Panc1 (cell line): Measurements from ENCODE around the gene VSTM2L. TPM values are rescaled to one million over a fixed set of nuclear protein-coding genes. Genes with fewer than 3 reads are reported as not detected.

Experiments used
- ATAC-seq: fragments of 200-7000 bp; cut with Tn5 transposase; 2 replicates; pipeline ENCODE4 v1.9.1; 2020; ENCODE audit warnings: mild to moderate bottlenecking, moderate library complexity
- BruUV-seq: library from RNA; stranded (reverse); fragments of 400-500 nt; replicated peaks from 2 replicates; lab custom pipeline; 2021; lab: Mats Ljungman, UMichigan
- CTCF ChIA-PET: fragments of 300-600 bp; sonication (Branson Sonifier 250); formaldehyde crosslinking; loops from one replicate; lab custom pipeline; 2022; ENCODE audit warnings: antibody characterized with exemption; lab: Charles Lee
- POLR2A ChIA-PET: fragments of 300-600 bp; sonication (Branson Sonifier 250); formaldehyde crosslinking; loops from one replicate; lab custom pipeline; 2022; ENCODE audit warnings: antibody characterized with exemption; lab: Charles Lee
- DNase-seq: peaks from one replicate; pipeline ENCODE4 v3.0.0-alpha.2; 2010; ENCODE audit warnings: low read depth, low spot score
- H3K27ac ChIP-seq: 2 replicates; pipeline ENCODE4 v1.5.1; 2011; ENCODE audit warnings: mild to moderate bottlenecking, low read length, inconsistent platforms
- H3K27me3 ChIP-seq: fragments of 200-500 bp; sonication (Bioruptor generic); 2 replicates; pipeline ENCODE4 v1.6.0; 2014; ENCODE audit warnings: low read length, inconsistent platforms; ENCODE audit not compliant: control insufficient read depth, insufficient read depth
- H3K36me3 ChIP-seq: fragments of 200-500 bp; sonication (Bioruptor generic); 2 replicates; pipeline ENCODE4 v1.5.1; 2014; ENCODE audit warnings: inconsistent platforms, mild to moderate bottlenecking, low read length, moderate library complexity; ENCODE audit not compliant: control insufficient read depth, insufficient read depth
- H3K4me1 ChIP-seq: 2 replicates; pipeline ENCODE4 v1.5.1; 2011; ENCODE audit warnings: inconsistent platforms, mild to moderate bottlenecking, low read length, moderate library complexity; ENCODE audit not compliant: control insufficient read depth, insufficient read depth
- H3K4me3 ChIP-seq, 2 experiments: 2 replicates each; pipeline ENCODE4 v1.5.1; 2011 to 2012; ENCODE audit warnings: low read depth in 2 of 2, low read length in 2 of 2, mild to moderate bottlenecking in 2 of 2, inconsistent platforms in 1 of 2, moderate library complexity in 1 of 2
- H3K9me3 ChIP-seq: fragments of 200-500 bp; sonication (Bioruptor generic); 2 replicates; pipeline ENCODE4 v1.5.1; 2014; ENCODE audit warnings: low read depth, mild to moderate bottlenecking, inconsistent platforms, low read length, moderate library complexity; ENCODE audit not compliant: control insufficient read depth, insufficient read depth
- CTCF ChIP-seq: fragments of 450-650 bp; IDR thresholded peaks from 2 replicates; pipeline ENCODE4 v1.5.1; 2017; ENCODE audit warnings: mild to moderate bottlenecking
- POLR2AphosphoS5 ChIP-seq: IDR thresholded peaks from 2 replicates; pipeline ENCODE4 v1.6.1; 2012; ENCODE audit warnings: mild to moderate bottlenecking, low read depth, low read length, moderate library complexity
- REST ChIP-seq, 2 experiments: IDR thresholded peaks; 2 replicates each; pipeline ENCODE4 v1.6.1; 2011 to 2012; ENCODE audit warnings: low read depth in 2 of 2, control low read depth in 1 of 2, low read length in 1 of 2, mild to moderate bottlenecking in 1 of 2, moderate library complexity in 1 of 2; ENCODE audit not compliant: insufficient read depth in 1 of 2
- SIN3A ChIP-seq: IDR thresholded peaks from 2 replicates; pipeline ENCODE4 v1.6.1; 2012; ENCODE audit warnings: low read depth, mild to moderate bottlenecking, low read length, moderate library complexity, borderline replicate concordance; ENCODE audit not compliant: insufficient read depth
- TCF7L2 ChIP-seq: IDR thresholded peaks from 2 replicates; pipeline ENCODE4 v1.6.1; 2011; ENCODE audit warnings: mild to moderate bottlenecking, low read depth, low read length, inconsistent platforms
- in situ Hi-C: cut with HindIII; loops from 2 replicates; pipeline ENCODE4 v1.10.0; 2016; ENCODE audit warnings: low sequenced_read_pairs, low pct_unique_long_range_greater_than_20kb
- intact Hi-C: fragments of 100-400 bp; cut with micrococcal nuclease; formaldehyde crosslinking; loops from one replicate; pipeline ENCODE4 v1.10.0; 2022; ENCODE audit not compliant: unreplicated experiment
- total RNA-seq: library from RNA; stranded (reverse); gene quantifications from one replicate; pipeline ENCODE4 v1.2.1, GENCODE V29; 2021; ENCODE audit not compliant: unreplicated experiment

The VSTM2L gene
- total RNA-seq, 1 experiment from 2014 or later, result 16.0 TPM

- ChIA-PET CTCF (no interaction called here), POLR2A (no interaction called here)
- Histone ChIP-seq H3K4me1 (no peaks in the 10 kb centered on the region), H3K4me3 (no peak overlapping the region), H3K27ac (no peak overlapping the region), H3K9me3 (no peaks in the 10 kb centered on the region), H3K36me3 (no peaks in the 10 kb centered on the region), H3K27me3 (no peaks in the 10 kb centered on the region)
- no peak for DNase-seq
- no peak for TF ChIP-seq TCF7L2
- TF ChIP-seq SIN3A, result no peak
- TF ChIP-seq POLR2AphosphoS5, result no peak
- no peak for TF ChIP-seq CTCF
- no peak for TF ChIP-seq REST (IDR thresholded peaks at IDR 0.05; ENCODE audit: insufficient read depth in 1 of 2, low read depth in 2 of 2, low read length in 1 of 2)
- BruUV-seq, result no TSS peak
- in situ Hi-C loops, result no loop called here
- intact Hi-C loops, result no loop called here
- ATAC-seq, result no peak
These were observed 30.0 kb downstream of the VSTM2L start for GRCh38 chr20:37932919-37933318.

- H3K4me3 ChIP-seq, result no peak overlapping the region
- no peak overlapping the region for H3K27ac ChIP-seq
- ATAC-seq, result no peak
- POLR2A ChIA-PET, result no interaction called here
- no TSS peak for BruUV-seq
- no peaks in the 10 kb centered on the region for H3K27me3 ChIP-seq
- H3K9me3 ChIP-seq, result no peaks in the 10 kb centered on the region
- CTCF ChIA-PET, result no interaction called here
- in situ Hi-C loops (no loop called here), intact Hi-C loops (no loop called here)
- no peak for DNase-seq
- no peaks in the 10 kb centered on the region for H3K36me3 ChIP-seq
- no peaks in the 10 kb centered on the region for H3K4me1 ChIP-seq
- TF ChIP-seq POLR2AphosphoS5 (no peak), TCF7L2 (no peak), SIN3A (no peak), CTCF (no peak), REST (IDR thresholded peaks at IDR 0.05; ENCODE audit: insufficient read depth in 1 of 2, low read depth in 2 of 2, low read length in 1 of 2) (no peak)
These were observed 31.1 kb downstream of the VSTM2L start for GRCh38 chr20:37933786-37934633.
